Keratinocyte (primary cell): ENCODE data around the gene LPCAT1. TPM values are rescaled to one million over a fixed set of nuclear protein-coding genes. Genes with fewer than 3 reads are reported as not detected.

ENCODE experiments used
- DNase-seq: peaks from one replicate; pipeline ENCODE4 v3.0.0-alpha.2; 2011; ENCODE audit warnings: low read depth, missing footprints, low spot score
- FAIRE-seq: peaks from 2 replicates; lab custom pipeline; 2011; peaks lifted over from hg19 to GRCh38; lab: Jason Lieb, UNC
- H2AFZ ChIP-seq: 2 replicates; pipeline ENCODE4 v1.6.0; 2012; ENCODE audit warnings: low read length, control low read depth, inconsistent platforms; ENCODE audit not compliant: control insufficient read depth
- H3K27ac ChIP-seq: 2 replicates; pipeline ENCODE4 v1.5.1; 2011; ENCODE audit warnings: low read length; ENCODE audit not compliant: control insufficient read depth, insufficient read depth
- H3K27me3 ChIP-seq: 3 replicates; pipeline ENCODE4 v1.6.0; 2011; ENCODE audit warnings: low read length; ENCODE audit not compliant: control insufficient read depth, insufficient read depth; ENCODE audit errors: extremely low read depth
- H3K36me3 ChIP-seq, 2 experiments: 2 replicates in 1 of 2; 3 replicates in 1 of 2; pipeline ENCODE4 v1.5.1; 2011; ENCODE audit warnings: low read length in 2 of 2, mild to moderate bottlenecking in 1 of 2; ENCODE audit not compliant: control insufficient read depth in 2 of 2, insufficient read depth in 2 of 2; ENCODE audit errors: extremely low read depth in 1 of 2
- H3K4me1 ChIP-seq: 3 replicates; pipeline ENCODE4 v1.5.1; 2011; ENCODE audit warnings: low read length; ENCODE audit not compliant: control insufficient read depth, insufficient read depth; ENCODE audit errors: extremely low read depth
- H3K4me2 ChIP-seq: 3 replicates; pipeline ENCODE4 v1.6.0; 2011; ENCODE audit warnings: low read depth, low read length; ENCODE audit not compliant: control insufficient read depth, insufficient read depth; ENCODE audit errors: extremely low read depth
- H3K4me3 ChIP-seq, 3 experiments: fragments of 200-600 bp in 1 of 3; sonication (generic) in 1 of 3; 2 replicates in 2 of 3; 3 replicates in 1 of 3; pipeline ENCODE4 v1.5.1; 2011 to 2016; ENCODE audit warnings: low read length in 3 of 3, mild to moderate bottlenecking in 3 of 3, control low read depth in 2 of 3, inconsistent platforms in 1 of 3, low read depth in 1 of 3, mixed read lengths in 1 of 3, mixed run types in 1 of 3, moderate library complexity in 1 of 3; ENCODE audit not compliant: control insufficient read depth in 2 of 3, insufficient read depth in 2 of 3; ENCODE audit errors: extremely low read depth in 1 of 3
- H3K79me2 ChIP-seq: 2 replicates; pipeline ENCODE4 v1.6.0; 2012; ENCODE audit warnings: low read length; ENCODE audit not compliant: control insufficient read depth, insufficient read depth
- H3K9ac ChIP-seq: 3 replicates; pipeline ENCODE4 v1.6.0; 2011; ENCODE audit warnings: low read length; ENCODE audit not compliant: control insufficient read depth, insufficient read depth; ENCODE audit errors: extremely low read depth
- H3K9me1 ChIP-seq: 3 replicates; pipeline ENCODE4 v1.6.0; 2011; ENCODE audit warnings: low read length; ENCODE audit not compliant: control insufficient read depth, insufficient read depth; ENCODE audit errors: extremely low read depth
- H3K9me3 ChIP-seq: 2 replicates; pipeline ENCODE4 v1.5.1; 2012; ENCODE audit warnings: low read depth, low read length; ENCODE audit not compliant: control insufficient read depth
- H4K20me1 ChIP-seq: 3 replicates; pipeline ENCODE4 v1.6.0; 2011; ENCODE audit warnings: low read length; ENCODE audit not compliant: control insufficient read depth, insufficient read depth; ENCODE audit errors: extremely low read depth
- CTCF ChIP-seq, 3 experiments: IDR thresholded peaks in 1 of 3; conservative IDR thresholded peaks in 1 of 3; optimal IDR thresholded peaks in 1 of 3; 2 replicates in 2 of 3; 3 replicates in 1 of 3; pipeline versions ENCODE3 to v1.5.1; 2011; ENCODE audit warnings: low read length in 3 of 3, mild to moderate bottlenecking in 3 of 3, moderate library complexity in 2 of 3, control low read depth in 1 of 3, inconsistent platforms in 1 of 3; ENCODE audit not compliant: insufficient read depth in 2 of 3; ENCODE audit errors: extremely low read depth in 1 of 3
- EZH2 ChIP-seq: IDR thresholded peaks from one replicate; pipeline ENCODE4 v1.6.1; 2012; ENCODE audit warnings: inconsistent platforms, mild to moderate bottlenecking, low read length, moderate library complexity
- dilution Hi-C: fragments of 300-500 bp; cut with MboI; formaldehyde crosslinking; loops from one replicate; pipeline ENCODE4 v1.7.0; 2020; ENCODE audit warnings: low sequenced_read_pairs; ENCODE audit not compliant: extremely low pct_ligation_motif_present
- polyA plus RNA-seq, 5 experiments: library from polyadenylated mRNA; depleted of rRNA in 3 of 5; stranded (reverse) in 3 of 5; stranded (forward) in 1 of 5; unstranded in 1 of 5; fragments of >200 nt; gene quantifications; 1 replicate in 1 of 5; 2 replicates in 3 of 5; 3 replicates in 1 of 5; pipeline versions ENCODE4 v1.2.1 to v1.2.3, GENCODE V29; 2011 to 2012; ENCODE audit warnings: missing spikeins in 2 of 5, low read depth in 1 of 5, low replicate concordance in 1 of 5

The LPCAT1 gene
- polyA plus RNA-seq, 1 donor (not counting 4 experiments of a cell fraction or from before 2014, with no cell fraction given), result 32.9 TPM

- peaks cover 9% of the 10 kb centered on the region for H4K20me1 ChIP-seq
- no peak for DNase-seq
- peaks cover 42% of the 10 kb centered on the region for H3K79me2 ChIP-seq
- dilution Hi-C loops, result no loop called here
- no peak overlapping the region for H3K9ac ChIP-seq
- H3K27ac ChIP-seq, result no peak overlapping the region
- H3K9me3 ChIP-seq, result no peaks in the 10 kb centered on the region
- H3K4me3 ChIP-seq, result no peak overlapping the region
- no peaks in the 10 kb centered on the region for H3K9me1 ChIP-seq
- no peaks in the 10 kb centered on the region for H3K27me3 ChIP-seq
- H3K36me3 ChIP-seq, result peaks cover 9 to 30% of the 10 kb centered on the region in 2 experiments
- no peak for FAIRE-seq
- no peaks in the 10 kb centered on the region for H3K4me1 ChIP-seq
- no peak overlapping the region for H3K4me2 ChIP-seq
- H2AFZ ChIP-seq, result no peak overlapping the region
- TF ChIP-seq EZH2 (no peak), CTCF (optimal IDR thresholded peaks at IDR 0.05 in 1 of 3, IDR thresholded peaks at IDR 0.05 in 1 of 3, conservative IDR thresholded peaks at IDR 0.05 in 1 of 3; ENCODE audit: extremely low read depth in 1 of 3, insufficient read depth in 2 of 3, low read length in 3 of 3) (no peak)
Measured at GRCh38 chr5:1497242-1497777, 26.4 kb downstream of the LPCAT1 start.

- dilution Hi-C loops, result no loop called here
- TF ChIP-seq CTCF (optimal IDR thresholded peaks at IDR 0.05 in 1 of 3, IDR thresholded peaks at IDR 0.05 in 1 of 3, conservative IDR thresholded peaks at IDR 0.05 in 1 of 3; ENCODE audit: extremely low read depth in 1 of 3, insufficient read depth in 2 of 3, low read length in 3 of 3) (no peak), EZH2 (no peak)
- no peak overlapping the region for H2AFZ ChIP-seq
- no peaks in the 10 kb centered on the region for H3K9me3 ChIP-seq
- FAIRE-seq (no peak), DNase-seq (no peak)
- H3K4me2 ChIP-seq, result no peak overlapping the region
- H3K9ac ChIP-seq, result no peak overlapping the region
- peaks cover 9 to 31% of the 10 kb centered on the region in 2 experiments for H3K36me3 ChIP-seq
- H4K20me1 ChIP-seq, result peaks cover 4% of the 10 kb centered on the region
- H3K27ac ChIP-seq, result no peak overlapping the region
- no peak overlapping the region for H3K4me3 ChIP-seq
- no peaks in the 10 kb centered on the region for H3K9me1 ChIP-seq
- H3K79me2 ChIP-seq, result peaks cover 25% of the 10 kb centered on the region
- H3K27me3 ChIP-seq, result no peaks in the 10 kb centered on the region
- no peaks in the 10 kb centered on the region for H3K4me1 ChIP-seq
Measured at GRCh38 chr5:1495525-1495897, 28.2 kb downstream of the LPCAT1 start.
